Measurements from ENCODE around the gene CRABP2. TPM values are rescaled to one million over a fixed set of nuclear protein-coding genes. Genes with fewer than 3 reads are reported as not detected.

Gene CRABP2
- under 1 TPM; 0.78 to 0.89 TPM for total RNA-seq

DNA sequence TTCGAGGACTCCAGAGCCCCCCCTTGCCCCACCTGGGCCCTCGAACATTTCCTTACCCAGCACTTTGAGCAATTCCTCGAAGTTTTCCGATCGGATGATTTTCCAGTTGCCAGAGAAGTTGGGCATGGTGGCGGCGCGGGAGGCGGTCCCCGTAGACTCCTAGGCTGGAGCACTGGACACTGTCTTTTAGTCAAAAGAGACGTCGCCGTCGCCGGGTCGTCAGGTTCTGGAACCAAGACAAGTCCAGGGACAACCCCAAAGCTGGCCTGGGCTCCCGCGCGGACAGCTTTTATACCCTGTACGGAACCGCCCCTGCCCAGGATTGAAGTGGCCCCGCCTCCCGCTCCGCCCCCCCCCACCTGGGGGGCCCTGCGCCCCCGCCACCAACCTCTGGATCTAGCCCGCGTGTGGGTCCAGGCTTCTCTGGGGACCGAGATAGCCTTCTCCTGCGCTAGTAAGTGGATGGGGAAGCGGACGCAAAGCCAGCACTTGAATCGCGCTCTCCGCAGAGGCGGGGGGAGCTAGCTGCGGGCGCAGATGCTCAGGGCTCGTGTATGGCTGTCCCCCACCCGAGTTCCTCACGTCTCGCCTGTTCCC lies at the start of gene CRABP2:
TSS of gene CRABP2 (minus strand) at position 263 of the 597 bp plus-strand sequence. CDS start at position 126, 137 bp downstream.
- CTCF ChIA-PET: interaction anchor here (0.6 to 10.5 kb wide), 20 partner anchors 10 to 188 kb away, joined by 3 to 119 read pairs (median 4); partner anchors contain the start of genes ISG20L2, METTL25B, NES and PEAR1
- POLR2A ChIA-PET: interaction anchor here (1.4 to 2.6 kb wide), 3 partner anchors 13 to 16 kb away, joined by 4 to 10 read pairs (median 4); no protein-coding TSS in a partner anchor

DNA sequence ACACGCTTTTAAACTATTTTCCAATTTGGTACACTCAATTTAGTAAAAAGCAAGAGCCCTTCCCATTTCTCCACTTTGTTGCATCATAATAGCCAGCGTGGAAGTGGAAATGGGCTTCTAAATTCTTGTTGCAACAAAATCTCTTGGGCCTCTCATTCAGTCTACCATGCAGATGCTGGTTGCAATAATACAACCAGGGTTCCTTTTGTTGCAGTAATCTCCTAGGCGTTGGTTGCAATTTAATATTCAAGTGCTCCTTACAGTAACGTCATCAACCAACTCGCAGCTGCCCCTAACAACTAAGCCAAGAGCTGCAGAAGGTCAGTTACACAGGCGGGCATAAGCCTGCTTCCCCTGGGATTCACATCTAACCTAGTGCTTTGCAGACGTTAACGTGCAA lies 48.8 kb upstream of the CRABP2 start:
- POLR2A ChIA-PET: no interaction called here
- CTCF ChIA-PET: interaction anchor here (1.4 kb wide), 1 partner anchor 28 kb away, joined by 3 read pairs; no protein-coding TSS in a partner anchor

DNA sequence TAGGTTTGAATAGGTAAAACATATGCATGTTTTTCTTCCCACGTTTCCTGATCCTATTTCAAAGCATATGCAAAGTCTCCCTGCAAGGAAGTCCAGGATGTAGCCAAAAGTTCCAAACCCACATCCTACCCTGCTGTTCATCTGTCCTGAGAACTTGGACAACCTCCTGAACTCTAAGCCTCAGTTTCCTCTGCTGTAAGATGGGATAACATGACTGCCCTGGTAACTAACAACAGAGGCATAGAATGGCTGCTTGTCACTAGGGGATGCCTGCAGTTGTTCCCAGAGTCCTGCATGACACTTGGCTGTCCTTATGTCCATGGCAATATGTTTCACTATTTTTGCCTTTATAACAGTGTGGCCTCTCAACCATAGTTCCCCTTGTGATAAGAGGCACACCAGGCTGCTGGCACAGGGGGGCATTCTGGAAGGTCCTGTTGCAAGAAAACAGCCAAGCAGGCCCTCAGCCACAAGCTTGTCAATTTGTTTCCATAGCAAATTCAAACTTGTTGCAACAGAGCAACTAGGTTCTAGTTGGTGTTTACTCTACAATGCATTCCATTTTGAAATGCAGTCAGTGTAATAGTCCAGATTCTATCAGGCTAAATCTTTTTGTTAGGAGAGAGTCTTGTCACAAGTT lies 47.6 kb upstream of the CRABP2 start:
- ChIA-PET CTCF (interaction anchor here (1.3 to 3.9 kb wide), 4 partner anchors 12 to 25 kb away, joined by 4 to 42 read pairs (median 8); partner anchors contain the start of genes ISG20L2, METTL25B, MRPL24 and PRCC), POLR2A (interaction anchor here (0.6 to 3.3 kb wide), 5 partner anchors 8 to 21 kb away, joined by 3 to 25 read pairs (median 5); partner anchors contain the start of genes MRPL24 and PRCC)

DNA sequence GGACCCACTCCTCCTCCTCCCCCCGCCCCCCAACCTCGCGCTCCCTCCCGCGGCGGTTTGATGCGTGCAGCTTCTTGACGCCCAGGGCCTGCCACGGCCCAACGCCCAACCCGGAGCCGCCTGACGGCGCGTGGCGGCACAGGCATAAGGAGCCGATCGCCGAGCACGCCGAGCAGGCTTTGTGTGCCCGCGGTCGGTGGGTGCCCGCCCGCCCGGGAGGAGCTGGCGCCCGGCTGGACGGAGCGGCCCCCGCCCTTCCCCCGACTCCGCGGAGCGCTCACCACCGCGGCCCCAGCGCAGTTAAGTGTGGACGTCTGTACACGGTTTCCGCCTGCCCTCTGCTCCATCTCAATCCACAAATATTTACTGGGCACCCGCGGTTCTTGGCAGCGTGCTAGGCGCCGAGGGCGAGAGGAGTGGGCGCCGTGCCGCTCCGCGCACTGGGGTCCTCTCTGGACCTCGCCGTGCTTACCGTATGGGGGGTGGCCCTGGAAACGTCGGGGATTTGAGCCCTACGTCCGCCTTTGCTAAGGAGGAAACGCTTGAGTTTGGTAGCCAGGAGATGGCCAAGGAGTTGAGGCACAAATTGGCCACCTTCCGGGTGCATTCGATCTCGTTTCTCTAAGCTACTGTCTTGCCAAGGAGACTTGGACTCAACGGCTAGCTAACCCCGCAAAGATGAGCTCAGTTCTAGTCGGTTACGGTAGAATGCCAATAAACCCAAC lies 46.5 kb upstream of the CRABP2 start:
- ChIA-PET POLR2A (interaction anchor here (0.5 to 3.3 kb wide), 12 partner anchors 9 to 58 kb away, joined by 3 to 25 read pairs (median 3); partner anchors contain the start of genes ISG20L2, METTL25B, MRPL24 and PRCC), CTCF (interaction anchor here (0.5 to 3.9 kb wide), 8 partner anchors 11 to 125 kb away, joined by 3 to 42 read pairs (median 4); partner anchors contain the start of genes ISG20L2, METTL25B, MRPL24 and PRCC)

DNA sequence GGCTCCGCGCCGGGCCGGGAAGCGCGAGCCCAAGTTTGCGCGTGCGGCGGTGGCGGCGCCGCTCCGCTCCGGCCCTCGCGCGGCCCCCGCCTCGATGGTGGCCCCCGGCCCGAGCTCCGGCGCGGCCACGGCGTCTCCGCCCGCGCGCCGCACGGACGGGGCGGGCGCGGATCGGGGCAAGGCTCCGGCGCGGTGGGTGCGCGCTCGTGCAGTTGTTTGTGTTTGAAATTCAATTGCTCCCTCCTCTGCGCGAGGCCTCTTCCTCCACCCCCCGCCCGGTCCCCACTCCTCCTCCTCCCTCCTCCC lies 46.0 kb upstream of the CRABP2 start, which contains the start of gene HDGF:
TSS of gene HDGF (minus strand) at position 225 of the 306 bp plus-strand sequence. CDS start 246 bp downstream, outside the sequence.
- ChIA-PET CTCF (interaction anchor here (1.0 to 3.9 kb wide), 7 partner anchors 10 to 141 kb away, joined by 3 to 42 read pairs (median 4); partner anchors contain the start of genes ISG20L2, METTL25B, MRPL24 and PRCC), POLR2A (interaction anchor here (0.5 to 3.3 kb wide), 8 partner anchors 10 to 1205 kb away, joined by 3 to 25 read pairs (median 4); partner anchors contain the start of genes ISG20L2, METTL25B, MRPL24 and PRCC)

DNA sequence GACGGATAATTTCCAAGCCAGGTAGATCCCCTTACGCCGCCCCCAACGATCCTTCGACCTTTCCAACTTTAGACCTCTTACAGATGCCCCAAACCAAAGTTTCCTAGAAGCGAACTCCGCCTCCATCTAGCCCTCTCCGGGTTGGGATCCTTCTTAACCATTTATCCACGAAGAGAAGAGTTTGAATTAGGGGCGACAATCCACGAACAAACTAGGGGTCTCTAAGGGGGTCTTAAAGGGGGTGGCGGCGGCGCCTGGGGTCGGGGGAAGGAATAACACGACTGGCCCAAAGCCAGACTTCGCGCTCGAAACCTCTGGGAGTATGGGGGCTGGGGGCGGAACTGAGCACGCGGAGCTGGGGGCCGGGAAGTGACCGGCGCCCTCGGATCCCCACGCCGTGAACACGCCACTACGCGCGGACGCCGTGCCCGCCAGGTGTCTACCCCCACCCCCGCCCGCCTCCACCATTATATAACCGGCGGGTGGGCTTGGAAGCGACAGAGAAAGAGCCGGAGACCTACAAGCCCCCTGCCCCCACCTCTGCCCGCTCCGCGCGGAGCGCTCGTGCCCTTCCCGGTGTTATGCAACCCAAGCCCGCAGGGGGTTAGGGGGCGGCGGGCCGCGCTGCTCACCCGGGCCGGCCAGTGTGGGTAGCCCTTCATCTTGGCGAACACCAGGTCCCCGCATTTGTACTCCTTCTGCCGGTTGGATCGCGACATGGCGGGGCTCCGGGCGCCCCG lies 45.5 kb upstream of the CRABP2 start:
- POLR2A ChIA-PET: interaction anchor here (0.5 to 3.3 kb wide), 8 partner anchors 10 to 1204 kb away, joined by 3 to 25 read pairs (median 4); partner anchors contain the start of genes ISG20L2, METTL25B, MRPL24 and PRCC
- CTCF ChIA-PET: interaction anchor here (1.0 to 3.9 kb wide), 6 partner anchors 16 to 142 kb away, joined by 3 to 42 read pairs (median 4); partner anchors contain the start of genes ISG20L2, METTL25B and PRCC

DNA sequence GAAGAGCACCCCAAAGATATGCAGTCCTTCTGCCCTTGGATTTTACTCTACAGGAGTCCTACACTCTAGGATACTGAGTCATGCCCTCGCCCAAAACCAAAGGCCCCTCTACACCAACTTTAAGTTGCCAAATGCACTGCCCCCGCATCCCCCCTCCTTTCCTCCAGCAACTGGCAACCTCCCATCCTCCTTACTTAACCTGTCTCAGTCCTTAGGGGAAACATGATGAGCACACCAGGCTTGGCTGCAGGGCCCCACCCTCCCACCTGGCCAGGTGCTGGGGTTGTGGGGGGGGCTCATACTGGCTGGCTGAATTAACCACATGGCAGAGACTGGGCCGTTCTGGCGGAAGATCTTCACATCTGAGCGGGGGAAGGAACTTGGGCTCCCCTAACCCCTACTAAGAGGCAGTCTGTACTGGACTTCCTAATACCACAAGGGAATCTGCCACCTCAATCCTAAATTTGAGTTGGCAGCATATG lies 44.8 kb upstream of the CRABP2 start:
- CTCF ChIA-PET: interaction anchor here (1.0 to 3.9 kb wide), 3 partner anchors 17 to 143 kb away, joined by 3 to 42 read pairs (median 3); partner anchors contain the start of genes ISG20L2, METTL25B and PRCC
- POLR2A ChIA-PET: interaction anchor here (1.0 to 3.3 kb wide), 5 partner anchors 9 to 22 kb away, joined by 3 to 25 read pairs (median 14); partner anchors contain the start of genes ISG20L2, METTL25B, MRPL24 and PRCC

DNA sequence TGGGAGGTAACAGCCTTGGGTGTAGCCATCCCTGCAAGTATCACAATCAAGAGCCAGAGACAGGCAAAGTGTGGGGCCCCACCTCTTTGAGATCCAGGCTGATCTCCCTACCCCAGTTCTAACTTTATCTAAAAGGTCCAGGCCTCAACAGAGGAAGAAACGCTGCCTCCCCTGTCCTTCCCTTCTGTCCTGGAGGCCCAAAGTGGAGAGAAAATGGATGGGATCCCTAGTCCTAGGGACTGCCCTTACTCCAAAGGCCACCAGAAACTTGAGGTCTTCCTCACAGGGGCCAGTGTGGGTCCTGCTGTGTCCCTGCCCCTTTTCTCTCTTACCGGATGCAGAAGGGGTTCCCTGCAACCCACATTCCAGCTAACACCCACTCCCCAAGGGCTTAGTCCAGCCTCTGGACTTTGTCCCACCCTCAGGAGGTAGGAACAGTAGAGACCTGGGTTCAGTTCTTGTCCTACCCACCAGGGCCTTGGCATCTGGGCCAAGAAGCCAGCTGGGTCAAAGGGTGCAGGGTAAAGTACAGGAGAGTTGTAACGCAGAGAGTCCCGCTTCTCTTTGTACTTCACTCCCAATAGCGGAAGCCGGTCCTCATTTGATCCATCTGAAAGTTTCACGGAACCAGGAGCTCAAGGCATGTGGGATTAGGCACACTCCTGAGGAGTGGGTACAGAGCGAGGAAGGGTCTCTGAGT lies 44.2 kb upstream of the CRABP2 start:
- ChIA-PET CTCF (interaction anchor here (1.0 to 3.9 kb wide), 2 partner anchors 18 to 22 kb away, joined by 3 to 42 read pairs; partner anchors contain the start of genes ISG20L2, METTL25B and PRCC), POLR2A (interaction anchor here (1.0 to 2.9 kb wide), 3 partner anchors 9 to 21 kb away, joined by 3 to 20 read pairs (median 4); partner anchors contain the start of genes ISG20L2, METTL25B and MRPL24)

DNA sequence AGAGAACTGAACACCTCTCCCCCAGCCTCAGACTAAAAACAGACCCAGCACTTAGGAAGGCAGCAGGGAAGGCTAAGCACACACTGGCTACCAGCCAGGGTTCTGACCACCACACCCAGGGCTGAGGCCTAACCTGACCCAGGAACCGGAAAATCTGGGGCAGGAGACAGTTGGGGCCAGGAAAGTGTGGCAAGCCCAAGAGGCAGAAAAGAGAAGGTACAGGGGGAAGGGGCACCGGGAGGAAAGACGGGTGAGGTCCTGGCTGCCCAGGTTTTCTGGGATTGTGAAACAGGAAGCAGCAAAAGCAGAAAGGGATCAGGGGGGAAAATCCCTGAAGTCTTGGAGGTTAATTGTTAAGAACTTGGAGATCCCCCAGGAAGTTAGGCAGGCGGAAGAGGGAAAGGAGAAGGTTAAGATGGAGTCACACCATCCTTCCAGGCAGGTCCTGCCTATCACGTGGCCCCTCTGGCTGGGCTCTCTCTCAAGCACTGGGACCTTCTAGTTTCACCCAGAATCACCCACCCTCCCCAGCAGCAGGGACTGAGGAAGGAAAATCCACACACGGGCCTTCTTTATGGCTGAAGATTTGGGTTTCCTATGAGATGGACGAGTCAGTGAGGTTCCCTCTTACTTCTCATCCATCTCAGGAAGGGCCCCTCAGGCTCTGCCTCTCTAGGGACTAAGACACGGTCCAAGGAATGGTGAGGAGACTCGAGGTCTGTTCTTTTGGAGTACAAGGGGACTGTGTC lies 43.5 kb upstream of the CRABP2 start:
- ChIA-PET POLR2A (interaction anchor here (0.5 to 1.5 kb wide), 2 partner anchors 20 to 44 kb away, joined by 3 read pairs; no protein-coding TSS in a partner anchor), CTCF (interaction anchor here (0.6 to 3.9 kb wide), 2 partner anchors 13 to 21 kb away, joined by 3 to 42 read pairs; partner anchors contain the start of genes ISG20L2 and METTL25B)

DNA sequence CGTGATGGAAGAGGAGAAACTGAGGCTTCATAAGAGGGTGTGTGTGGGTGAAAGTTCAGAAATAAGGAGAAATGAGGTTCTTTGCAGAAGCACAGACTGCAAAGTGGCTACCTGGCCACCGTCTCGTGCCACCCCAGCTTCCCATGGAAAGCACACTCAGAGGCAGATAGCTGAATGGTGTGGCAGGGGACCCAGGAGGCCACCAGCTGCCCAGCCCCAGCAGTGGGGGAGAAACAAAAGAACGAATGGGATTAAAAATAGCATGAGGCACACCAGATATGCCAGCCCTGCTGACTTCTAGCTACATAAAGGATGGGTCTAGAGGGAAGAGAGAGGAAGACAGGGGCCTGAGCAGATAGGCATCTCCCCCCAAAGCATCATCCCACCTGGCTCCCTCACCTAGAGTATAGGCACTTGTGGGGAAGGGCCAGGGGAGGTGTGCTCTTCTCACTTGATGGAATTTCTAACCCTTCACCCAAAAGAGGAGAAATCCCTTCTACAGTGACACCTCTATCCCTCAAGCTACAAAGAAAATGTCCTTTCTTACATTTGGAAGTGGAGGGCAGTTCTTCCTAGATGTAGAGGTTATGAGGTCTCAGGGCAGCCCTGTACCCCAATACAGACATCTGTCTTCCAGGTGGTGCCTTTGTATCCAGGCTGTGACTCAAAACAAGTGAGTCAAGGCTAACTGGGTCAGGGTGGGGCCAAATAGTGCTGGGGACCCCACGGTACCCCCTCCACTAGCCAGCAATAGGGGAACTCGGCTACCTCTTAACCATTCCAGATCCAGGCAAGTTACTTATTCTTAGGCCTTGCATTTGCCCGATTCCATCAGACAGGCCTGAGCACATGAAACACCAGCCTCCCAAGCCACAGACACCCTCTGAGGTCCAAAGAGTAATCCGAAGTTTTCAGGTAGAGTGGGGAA lies 42.6 kb upstream of the CRABP2 start:
- ChIA-PET CTCF (interaction anchor here (0.6 to 1.4 kb wide), 7 partner anchors 8 to 247 kb away, joined by 3 to 5 read pairs (median 4); partner anchors contain the start of genes MEF2D and NTRK1), POLR2A (interaction anchor here (0.5 to 1.0 kb wide), 3 partner anchors 14 to 63 kb away, joined by 3 read pairs; no protein-coding TSS in a partner anchor)

DNA sequence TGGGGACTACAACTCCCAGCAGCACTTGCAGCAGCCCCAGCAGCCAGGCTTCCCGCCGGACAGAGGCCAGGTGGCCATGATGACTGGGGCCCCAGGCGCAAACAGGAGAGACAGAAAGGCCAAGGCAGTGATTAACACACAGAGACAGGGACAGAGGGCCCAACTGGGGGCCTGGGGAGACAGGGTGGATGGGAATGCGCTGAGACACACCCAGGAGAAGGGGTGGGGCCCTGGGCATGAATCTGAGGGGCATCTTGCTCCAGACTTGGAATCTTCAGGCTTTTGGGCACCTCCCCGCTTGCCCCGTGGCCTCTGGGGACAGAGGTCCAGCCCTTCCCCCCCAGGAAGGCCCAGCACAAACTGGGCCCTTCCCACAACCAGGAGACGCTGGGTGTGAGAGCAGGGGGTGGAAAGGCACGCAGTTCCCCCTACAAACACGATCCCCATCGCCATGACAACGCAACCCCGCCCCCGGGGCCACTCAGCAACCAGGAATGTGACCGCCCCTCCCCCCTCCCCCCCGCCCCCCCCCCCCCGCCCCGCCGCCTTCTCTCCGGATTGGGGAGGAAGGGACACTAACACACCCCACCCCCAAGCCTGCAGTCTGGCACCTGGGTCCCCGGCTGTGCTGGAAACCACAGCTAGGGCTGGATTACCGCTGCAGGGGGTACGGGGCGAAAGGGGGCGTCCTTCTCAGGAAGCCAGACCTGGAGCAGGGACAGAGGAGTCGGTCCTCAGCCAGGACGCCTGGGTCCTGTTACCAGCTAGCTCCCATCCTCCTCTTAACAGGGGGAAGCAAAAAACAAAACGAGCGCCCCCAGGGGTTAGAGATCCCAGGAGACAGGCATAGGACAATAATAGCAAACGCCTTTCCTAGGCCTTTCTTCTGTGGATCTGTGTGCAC lies 41.6 kb upstream of the CRABP2 start:
- CTCF ChIA-PET: interaction anchor here (0.8 to 1.4 kb wide), 6 partner anchors 9 to 246 kb away, joined by 3 to 5 read pairs (median 4); partner anchors contain the start of genes MEF2D and NTRK1
- POLR2A ChIA-PET: interaction anchor here (0.9 to 1.0 kb wide), 2 partner anchors 13 to 64 kb away, joined by 3 read pairs; no protein-coding TSS in a partner anchor

DNA sequence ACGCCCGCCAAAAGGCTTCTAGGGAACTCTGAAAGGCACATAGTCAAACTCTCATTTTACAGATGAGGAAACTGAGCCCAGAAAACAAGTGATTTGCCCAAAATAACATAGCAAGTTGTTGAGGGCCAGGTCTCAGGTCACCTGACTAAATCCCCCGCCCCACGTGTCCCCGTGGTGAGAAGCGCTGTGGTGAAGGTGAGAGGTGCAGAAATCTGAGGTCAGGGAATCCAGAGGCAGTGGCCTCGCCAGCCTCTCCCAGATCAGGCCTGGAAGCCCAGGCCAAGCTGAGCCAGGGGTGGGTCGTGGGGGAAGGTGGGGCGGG lies 41.0 kb upstream of the CRABP2 start:
- POLR2A ChIA-PET: no interaction called here

DNA sequence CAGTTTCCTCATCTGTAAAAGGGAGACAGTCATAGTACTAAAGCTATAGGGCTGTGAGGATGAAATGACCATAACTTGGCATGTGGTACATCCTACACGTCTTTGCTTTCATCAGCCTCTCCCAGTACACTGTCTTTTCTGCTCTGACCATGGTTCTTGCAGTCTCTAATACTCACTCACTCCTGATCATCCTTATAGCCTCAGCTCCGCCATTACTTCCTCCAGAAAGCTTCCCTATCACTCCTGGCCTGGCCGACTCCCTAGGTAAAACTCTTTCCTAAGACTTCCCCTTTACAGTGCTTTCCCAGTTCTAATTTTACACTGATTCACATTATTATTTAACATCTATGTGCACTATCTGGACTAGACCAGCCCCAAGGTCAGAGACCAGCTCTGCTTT lies 40.5 kb upstream of the CRABP2 start:
- CTCF ChIA-PET: interaction anchor here (0.6 to 2.0 kb wide), 2 partner anchors 20 to 287 kb away, joined by 5 read pairs; no protein-coding TSS in a partner anchor
- POLR2A ChIA-PET: no interaction called here

More for the DNA sequence above, 41.0 kb upstream of the CRABP2 start:
- CTCF ChIA-PET: interaction anchor here (0.6 kb wide), 1 partner anchor 287 kb away, joined by 5 read pairs; no protein-coding TSS in a partner anchor
